HEK293T (cell line): ENCODE data around the gene CCNYL1.

Experiments used
- LEF1 ChIP-seq: fragments of 450-650 bp; IDR thresholded peaks from 2 replicates; pipeline ENCODE4 v1.6.1; 2017; ENCODE audit warnings: mild to moderate bottlenecking, borderline replicate concordance
- TARDBP ChIP-seq: fragments of 450-650 bp; IDR thresholded peaks from 2 replicates; pipeline ENCODE4 v1.6.1; 2016
- ZNF384 ChIP-seq: fragments of 450-650 bp; IDR thresholded peaks from 2 replicates; pipeline ENCODE4 v1.6.1; 2016

DNA sequence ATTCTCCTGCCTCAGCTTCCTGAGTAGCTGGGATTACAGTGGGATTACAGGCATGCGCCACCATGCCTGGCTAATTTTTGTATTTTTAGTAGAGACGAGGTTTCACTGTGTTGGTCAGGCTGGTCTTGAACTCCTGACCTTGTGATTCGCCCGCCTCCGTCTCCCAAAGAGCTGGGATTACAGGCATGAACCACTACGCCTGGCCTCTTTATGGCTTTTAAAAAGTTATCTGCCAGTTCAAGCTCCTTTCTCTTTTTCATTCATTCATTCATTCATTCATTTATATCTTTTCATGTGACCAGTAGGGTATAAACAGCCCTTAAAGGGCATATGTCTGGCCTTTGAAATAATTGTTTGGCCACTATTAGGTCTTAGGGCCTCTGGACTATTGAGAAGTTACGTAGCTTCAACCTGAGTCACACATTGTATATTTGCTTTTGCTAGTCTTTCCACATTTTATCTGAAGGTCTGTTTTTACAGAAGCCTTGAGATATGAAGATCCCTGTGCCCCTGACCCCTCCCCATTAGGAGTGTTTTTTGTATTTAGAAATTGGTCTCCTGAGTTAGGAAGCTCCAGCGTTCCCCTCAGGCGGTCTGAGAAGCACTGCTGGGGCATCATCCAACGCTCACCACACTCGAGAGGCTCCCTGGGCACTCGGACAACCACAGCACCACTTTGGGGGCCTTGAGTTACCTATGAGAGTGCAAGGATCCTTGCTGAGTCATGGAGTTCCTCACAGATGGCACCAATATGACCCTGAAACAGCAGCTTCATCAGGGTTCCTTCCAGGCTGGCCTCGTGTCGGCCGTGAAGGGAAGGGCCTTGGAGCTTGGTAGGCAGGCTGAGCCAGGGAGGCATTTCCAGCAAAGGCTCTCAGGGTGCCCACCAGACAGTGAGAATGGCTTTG lies 36.5 kb downstream of the CCNYL1 start:
- TF ChIP-seq TARDBP: no peak
- TF ChIP-seq ZNF384: no peak
- TF ChIP-seq LEF1: no peak
